ENCODE results near the gene TESK2. TPM values are rescaled to one million over a fixed set of nuclear protein-coding genes. Genes with fewer than 3 reads are reported as not detected.

TESK2 gene
- total and polyA plus RNA-seq, 2 of the 8 experiments (the other 6 are each of a cell fraction or from before 2014, with no cell fraction given), result 10.8 to 12.6 TPM

GRCh38 chr1:45380730-45381129 lies 110.2 kb downstream of the TESK2 start:
- Histone ChIP-seq H3K4me1 (replicated peaks in 1 of 4; ENCODE audit: control insufficient read depth in 3 of 4, insufficient read depth in 4 of 4, low read length in 3 of 4) (no peaks in the 10 kb centered on the region), H3K4ac (replicated peaks; ENCODE audit: insufficient read length, low read depth, low read length) (no peak overlapping the region), H3K18ac (ENCODE audit: extremely low read depth, low read length) (no peak overlapping the region), H3K4me2 (ENCODE audit: insufficient read depth in 1 of 2, low read depth in 2 of 2, low read length in 2 of 2) (no peak overlapping the region), H2BK20ac (ENCODE audit: low read length) (no peak overlapping the region), H2AK5ac (ENCODE audit: low read depth, low read length) (no peak overlapping the region), H4K8ac (ENCODE audit: extremely low read depth, insufficient read depth, low read length) (no peak overlapping the region), H3K27ac (ENCODE audit: low read depth, low read length) (no peak overlapping the region), H3K56ac (replicated peaks; ENCODE audit: insufficient read length, low read depth, low read length) (no peak overlapping the region), H3K4me3 (ENCODE audit: extremely low read depth in 1 of 4, insufficient read depth in 2 of 4, low read depth in 3 of 4, low read length in 4 of 4) (no peak overlapping the region), H4K91ac (replicated peaks; ENCODE audit: insufficient read length, low read length) (no peak overlapping the region), H3K36me3 (ENCODE audit: control insufficient read depth in 2 of 4, insufficient read depth in 4 of 4, low read length in 3 of 4) (no peaks in the 10 kb centered on the region), H3K79me2 (ENCODE audit: control insufficient read depth in 1 of 2, insufficient read depth in 2 of 2, low read length in 2 of 2) (no peaks in the 10 kb centered on the region), H3K9ac (replicated peaks in 1 of 4; ENCODE audit: extremely low read depth in 1 of 4, low read depth in 3 of 4, low read length in 3 of 4) (no peak overlapping the region), H2BK15ac (ENCODE audit: low read length) (no peak overlapping the region), H2BK12ac (ENCODE audit: low read depth, low read length) (no peak overlapping the region), H4K20me1 (replicated peaks in 1 of 2; ENCODE audit: control insufficient read depth in 1 of 2, insufficient read depth in 2 of 2, low read length in 2 of 2) (no peaks in the 10 kb centered on the region), H2BK5ac (ENCODE audit: low read depth, low read length) (no peak overlapping the region), H3K23ac (ENCODE audit: insufficient read length) (no peak overlapping the region), H4K5ac (ENCODE audit: insufficient read length, low read depth, low read length) (no peak overlapping the region), H3K23me2 (ENCODE audit: low read depth, low read length) (no peaks in the 10 kb centered on the region), H3K79me1 (ENCODE audit: low read depth, low read length) (no peaks in the 10 kb centered on the region), H3K9me3 (ENCODE audit: insufficient read depth in 2 of 2, low read depth in 1 of 2, low read length in 1 of 2) (no peaks in the 10 kb centered on the region), H2AFZ (ENCODE audit: low read length) (no peak overlapping the region), H2BK120ac (replicated peaks; ENCODE audit: low read depth, low read length) (no peak overlapping the region), H3K14ac (ENCODE audit: insufficient read length) (no peak overlapping the region), H3K27me3 (replicated peaks in 1 of 4; ENCODE audit: control insufficient read depth in 3 of 4, extremely low read depth in 1 of 4, insufficient read depth in 3 of 4, low read length in 3 of 4) (no peaks in the 10 kb centered on the region)
- no peak for DNase-seq (ENCODE audit: low read depth in 1 of 2, low spot score in 2 of 2)
- POLR2A ChIA-PET (ENCODE audit: partially characterized antibody), result no interaction called here
- FAIRE-seq, result no peak
- TF ChIP-seq KDM1A (IDR thresholded peaks at IDR 0.05; ENCODE audit: borderline replicate concordance, low read length), result no peak
- TF ChIP-seq EP300 (IDR thresholded peaks at IDR 0.05; ENCODE audit: borderline replicate concordance in 1 of 2, low read depth in 2 of 2, low read length in 2 of 2), result no peak
- CTCF ChIA-PET (ENCODE audit: partially characterized antibody), result interaction anchor here (2.0 kb wide), 1 partner anchor 9 kb away, joined by 5 read pairs; no protein-coding TSS in a partner anchor
- 93% methylated on average over 1 of the region's 1 CpG; no CpG with 5 or more reads in 1 of the 2 experiments for WGBS, 2 experiments (ENCODE audit: extremely low coverage in 1 of 2, insufficient coverage in 1 of 2, insufficient read length in 1 of 2, insufficient replicate concordance in 2 of 2, low coverage in 1 of 2, low lambda C conversion rate in 2 of 2, missing lambda C conversion rate in 1 of 2)
